Right lobe of liver (tissue), 4 donors: Measurements from ENCODE around the gene PTPRT.

Experiments
- POLR2A ChIP-seq: fragments of 450-650 bp; IDR thresholded peaks from one replicate; pipeline ENCODE4 v1.6.1; 2017; ENCODE audit warnings: antibody characterized with exemption, mild to moderate bottlenecking
- TF ChIP-seq, protein P1 (sequence below), 4 donors: fragments of 200-600 bp in 3 of 4; fragments of 450-650 bp in 1 of 4; IDR thresholded peaks; one replicate each; pipeline versions ENCODE4 v1.5.1 to v1.8.0; 2016 to 2022; ENCODE audit warnings: antibody characterized with exemption in 4 of 4, mild to moderate bottlenecking in 2 of 4
- donor health status: DM: no; HTN: no; CAD: no.
- donor health status: DM: no; HTN: no; CAD: no.
- donor health status: DM: no; HTN: yes; CAD: no.

DNA sequence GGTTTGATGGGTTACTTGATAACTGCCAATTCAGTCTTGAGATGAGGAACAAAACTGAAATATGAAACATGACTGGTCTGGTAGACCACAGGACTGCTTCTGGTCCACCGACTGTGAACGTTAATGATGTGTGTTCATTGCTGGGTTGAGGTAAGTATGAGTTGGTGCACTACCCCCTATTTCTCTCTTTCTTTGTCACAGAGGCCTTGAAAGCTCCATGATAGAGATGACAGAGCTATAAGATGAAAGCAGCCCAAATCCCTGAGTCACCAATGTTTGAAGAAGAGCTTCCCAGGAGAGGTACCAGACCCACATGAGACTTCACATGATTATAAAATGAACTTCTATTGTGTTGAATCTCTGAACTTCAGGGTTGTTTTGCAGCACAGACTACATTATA lies 555.5 kb downstream of the PTPRT start:
- TF ChIP-seq, protein P1, sequence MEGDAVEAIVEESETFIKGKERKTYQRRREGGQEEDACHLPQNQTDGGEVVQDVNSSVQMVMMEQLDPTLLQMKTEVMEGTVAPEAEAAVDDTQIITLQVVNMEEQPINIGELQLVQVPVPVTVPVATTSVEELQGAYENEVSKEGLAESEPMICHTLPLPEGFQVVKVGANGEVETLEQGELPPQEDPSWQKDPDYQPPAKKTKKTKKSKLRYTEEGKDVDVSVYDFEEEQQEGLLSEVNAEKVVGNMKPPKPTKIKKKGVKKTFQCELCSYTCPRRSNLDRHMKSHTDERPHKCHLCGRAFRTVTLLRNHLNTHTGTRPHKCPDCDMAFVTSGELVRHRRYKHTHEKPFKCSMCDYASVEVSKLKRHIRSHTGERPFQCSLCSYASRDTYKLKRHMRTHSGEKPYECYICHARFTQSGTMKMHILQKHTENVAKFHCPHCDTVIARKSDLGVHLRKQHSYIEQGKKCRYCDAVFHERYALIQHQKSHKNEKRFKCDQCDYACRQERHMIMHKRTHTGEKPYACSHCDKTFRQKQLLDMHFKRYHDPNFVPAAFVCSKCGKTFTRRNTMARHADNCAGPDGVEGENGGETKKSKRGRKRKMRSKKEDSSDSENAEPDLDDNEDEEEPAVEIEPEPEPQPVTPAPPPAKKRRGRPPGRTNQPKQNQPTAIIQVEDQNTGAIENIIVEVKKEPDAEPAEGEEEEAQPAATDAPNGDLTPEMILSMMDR (IDR thresholded peaks at IDR 0.05): no peak
- TF ChIP-seq POLR2A: no peak
